Heart left ventricle (tissue), 13 donors: ENCODE results near the gene CSTB.
"Not testable (repeated sequence)": the region's sequence is repeated elsewhere in the genome, so short reads cannot be mapped to it uniquely, and the experiment has no call there.

Experiments used
- CTCF ChIP-seq, 12 donors: fragments of 200-600 bp; sonication (generic) in 4 of 12; IDR thresholded peaks; one replicate each; pipeline versions ENCODE4 v1.5.0 to v1.8.0; 2018 to 2022; ENCODE audit warnings: antibody characterized with exemption in 12 of 12, mild to moderate bottlenecking in 5 of 12
- POLR2A ChIP-seq, 2 donors: fragments of 450-650 bp; IDR thresholded peaks; one replicate each; pipeline ENCODE4 v1.6.1; 2017; ENCODE audit warnings: antibody characterized with exemption in 2 of 2, mild to moderate bottlenecking in 2 of 2, moderate library complexity in 2 of 2
- donor health status: ischemic (EF 13 %, LVEDD 7.1; RV severe dilation, severe dysfunction).
- donor health status: DM: no; HTN: yes; CAD: no.
- donor health status: DM: no; HTN: no; CAD: no.
- donor health status: ischemic (EF 25% LVEDD 6.9; RV normal size, moderate dysfunction).
- donor health status: ischemic (EF 25% LVEDD 5.7; RV mildly dilated, moderate dysfunction).
- donor health status: ischemic (EF 35%, LVEDD 5.7; RV mildly dilated, moderate dysfunction).
- donor health status: nonischemic (EF 11% LVEDD 7.7; RV severe dilation, severe dysfunction).
- donor health status: DM: yes; HTN: yes; CAD: no.
- donor health status: PGD.
- donor health status: ischemic (EF 29% LVEDD 5.4; RV normal size, mild dysfunction).
- donor health status: nonischemic (EF 23%, LVEDD 6.1; RV moderate dilation, normal function).

GRCh38 chr21:43822166-43822565 is 46.1 kb upstream of the CSTB start:
- not testable (repeated sequence) for TF ChIP-seq CTCF, POLR2A (IDR thresholded peaks at IDR 0.05)
